ENCODE data around the gene LMF1.
"Not testable (repeated sequence)": the region's sequence is repeated elsewhere in the genome, so short reads cannot be mapped to it uniquely, and the experiment has no call there.

LMF1 gene

DNA sequence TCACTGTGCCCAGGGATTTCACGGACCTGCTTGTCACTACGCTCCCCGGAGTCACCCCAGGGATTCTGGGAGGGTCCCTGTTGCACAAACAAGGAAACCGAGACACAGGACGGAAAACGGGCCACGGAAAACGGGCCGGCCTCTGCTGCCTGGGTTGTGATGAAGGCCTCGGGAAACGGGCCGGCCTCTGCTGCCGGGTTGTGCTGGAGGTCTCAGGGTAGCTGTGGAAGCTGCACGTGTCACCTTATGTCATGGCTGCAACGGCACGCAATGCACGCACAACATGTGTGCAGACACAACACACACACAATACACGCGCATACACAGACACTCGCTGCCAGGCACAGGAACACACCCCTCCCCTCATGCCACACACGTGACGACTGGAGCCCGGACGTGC is 143.3 kb downstream of the LMF1 start:
- TF ChIP-seq POLR2A (IDR thresholded peaks at IDR 0.05; ENCODE audit: low read depth, low read length) (no peak), PAX5 (IDR thresholded peaks at IDR 0.05; ENCODE audit: insufficient read depth, low read length, severe bottlenecking) (no peak), TAF1 (IDR thresholded peaks at IDR 0.05; ENCODE audit: low read depth, low read length) (no peak), POLR2AphosphoS5 (IDR thresholded peaks at IDR 0.05; ENCODE audit: low read depth, low read length) (no peak), POU2F2 (IDR thresholded peaks at IDR 0.05; ENCODE audit: low read depth, low read length) (no peak), SPI1 (IDR thresholded peaks at IDR 0.05; ENCODE audit: low read depth, low read length) (no peak)
- DNase-seq (ENCODE audit: insufficient read length, low spot score), result no peak
- FAIRE-seq, result no peak

- no peak for DNase-seq (ENCODE audit: insufficient read length, low spot score)
- TF ChIP-seq SPI1 (IDR thresholded peaks at IDR 0.05; ENCODE audit: low read depth, low read length) (no peak), POU2F2 (IDR thresholded peaks at IDR 0.05; ENCODE audit: low read depth, low read length) (no peak), TAF1 (IDR thresholded peaks at IDR 0.05; ENCODE audit: low read depth, low read length) (no peak), POLR2A (IDR thresholded peaks at IDR 0.05; ENCODE audit: low read depth, low read length) (no peak), PAX5 (IDR thresholded peaks at IDR 0.05; ENCODE audit: insufficient read depth, low read length, severe bottlenecking) (no peak), POLR2AphosphoS5 (IDR thresholded peaks at IDR 0.05; ENCODE audit: low read depth, low read length) (no peak)
- FAIRE-seq, result no peak
These were observed 145.3 kb downstream of the LMF1 start for GRCh38 chr16:825341-826061.

DNA sequence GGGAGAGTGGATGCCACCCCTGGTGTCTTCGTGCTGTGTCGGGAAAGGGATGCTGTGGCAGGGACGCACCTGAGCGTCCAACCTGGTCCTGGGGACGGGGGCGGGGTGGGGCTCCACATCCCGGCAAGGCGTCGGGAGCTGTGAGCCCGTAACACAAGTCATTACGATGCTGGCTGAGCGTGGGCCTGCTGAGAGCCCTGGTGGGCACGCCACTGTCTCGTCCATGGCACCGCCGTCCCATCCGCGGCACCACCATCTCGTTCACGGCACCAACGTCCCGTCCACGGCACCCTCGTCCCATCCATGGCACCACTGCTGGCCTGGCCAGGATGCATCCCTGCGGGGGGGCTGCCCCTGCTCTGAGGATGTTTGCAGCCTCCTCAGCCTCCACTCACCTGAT is 146.2 kb downstream of the LMF1 start:
- DNase-seq (ENCODE audit: insufficient read length, low spot score) (no peak), FAIRE-seq (no peak)
- TF ChIP-seq POLR2A (IDR thresholded peaks at IDR 0.05; ENCODE audit: low read depth, low read length) (no peak), SPI1 (IDR thresholded peaks at IDR 0.05; ENCODE audit: low read depth, low read length) (no peak), PAX5 (IDR thresholded peaks at IDR 0.05; ENCODE audit: insufficient read depth, low read length, severe bottlenecking) (no peak), POLR2AphosphoS5 (IDR thresholded peaks at IDR 0.05; ENCODE audit: low read depth, low read length) (no peak), TAF1 (IDR thresholded peaks at IDR 0.05; ENCODE audit: low read depth, low read length) (no peak), POU2F2 (IDR thresholded peaks at IDR 0.05; ENCODE audit: low read depth, low read length) (no peak)

DNA sequence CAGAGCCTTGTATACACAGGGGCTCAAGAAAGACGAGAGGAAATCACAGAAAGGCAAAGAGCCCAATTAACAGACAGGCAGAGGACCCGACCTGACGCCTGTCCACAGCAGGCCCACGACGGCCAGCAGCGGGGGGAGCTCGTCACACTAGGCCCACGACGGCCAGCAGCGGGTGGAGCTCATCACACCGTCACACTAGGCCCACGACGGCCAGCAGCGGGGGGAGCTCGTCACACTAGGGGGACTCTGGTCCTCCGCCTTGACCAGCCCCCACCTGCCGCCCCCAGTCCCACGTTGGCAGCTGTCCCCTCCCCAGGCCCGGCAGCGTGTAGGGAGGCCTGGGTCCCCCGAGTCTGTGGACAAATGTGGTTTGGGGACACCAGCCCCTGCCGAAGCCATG is 146.6 kb downstream of the LMF1 start:
- no peak for FAIRE-seq
- no peak for TF ChIP-seq SPI1 (IDR thresholded peaks at IDR 0.05; ENCODE audit: low read depth, low read length)
- no peak for TF ChIP-seq POU2F2 (IDR thresholded peaks at IDR 0.05; ENCODE audit: low read depth, low read length)
- no peak for DNase-seq (ENCODE audit: insufficient read length, low spot score)

DNA sequence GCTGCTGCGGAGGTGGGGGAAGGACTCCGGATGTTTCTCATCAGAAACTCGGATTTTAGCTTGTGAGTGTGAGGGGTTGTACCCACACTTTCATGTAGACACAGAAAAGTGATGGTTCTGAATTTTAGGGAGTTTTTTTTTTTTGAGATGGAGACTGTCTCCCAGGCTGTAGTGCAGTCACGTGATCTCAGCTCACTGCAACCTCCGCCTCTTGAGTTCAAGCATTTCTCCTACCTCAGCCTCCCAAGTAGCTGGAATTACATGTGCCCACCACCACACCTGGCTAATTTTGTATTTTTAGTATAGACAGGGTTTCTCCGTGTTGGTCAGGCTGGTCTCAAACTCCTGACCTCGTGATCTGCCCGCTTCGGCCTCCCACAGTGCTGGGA is 147.9 kb downstream of the LMF1 start:
- no peak for DNase-seq (ENCODE audit: insufficient read length, low spot score)
- no peak for FAIRE-seq
- no peak for TF ChIP-seq SPI1 (IDR thresholded peaks at IDR 0.05; ENCODE audit: low read depth, low read length)
- TF ChIP-seq POU2F2 (IDR thresholded peaks at IDR 0.05; ENCODE audit: low read depth, low read length), result no peak
- no peak for TF ChIP-seq TAF1 (IDR thresholded peaks at IDR 0.05; ENCODE audit: low read depth, low read length)
- TF ChIP-seq POLR2AphosphoS5 (IDR thresholded peaks at IDR 0.05; ENCODE audit: low read depth, low read length), result no peak
- no peak for TF ChIP-seq PAX5 (IDR thresholded peaks at IDR 0.05; ENCODE audit: insufficient read depth, low read length, severe bottlenecking)
- no peak for TF ChIP-seq POLR2A (IDR thresholded peaks at IDR 0.05; ENCODE audit: low read depth, low read length)

- DNase-seq (ENCODE audit: insufficient read length, low spot score) (no peak), FAIRE-seq (no peak)
- no peak for TF ChIP-seq TAF1 (IDR thresholded peaks at IDR 0.05; ENCODE audit: low read depth, low read length)
- TF ChIP-seq POLR2AphosphoS5 (IDR thresholded peaks at IDR 0.05; ENCODE audit: low read depth, low read length), result no peak
- no peak for TF ChIP-seq PAX5 (IDR thresholded peaks at IDR 0.05; ENCODE audit: insufficient read depth, low read length, severe bottlenecking)
- TF ChIP-seq POU2F2 (IDR thresholded peaks at IDR 0.05; ENCODE audit: low read depth, low read length), result no peak
- no peak for TF ChIP-seq POLR2A (IDR thresholded peaks at IDR 0.05; ENCODE audit: low read depth, low read length)
- no peak for TF ChIP-seq SPI1 (IDR thresholded peaks at IDR 0.05; ENCODE audit: low read depth, low read length)
These were observed 148.4 kb downstream of the LMF1 start for GRCh38 chr16:822174-822908.

GRCh38 chr16:821751-822150 is 149.0 kb downstream of the LMF1 start:
- no peak for TF ChIP-seq SPI1 (IDR thresholded peaks at IDR 0.05; ENCODE audit: low read depth, low read length)
- TF ChIP-seq TAF1 (IDR thresholded peaks at IDR 0.05; ENCODE audit: low read depth, low read length), result no peak
- no peak for FAIRE-seq
- no peak for DNase-seq (ENCODE audit: insufficient read length, low spot score)

GRCh38 chr16:820748-821147 is 150.0 kb downstream of the LMF1 start:
- TF ChIP-seq POU2F2 (IDR thresholded peaks at IDR 0.05; ENCODE audit: low read depth, low read length) (no peak), SPI1 (IDR thresholded peaks at IDR 0.05; ENCODE audit: low read depth, low read length) (no peak), POLR2AphosphoS5 (IDR thresholded peaks at IDR 0.05; ENCODE audit: low read depth, low read length) (no peak), TAF1 (IDR thresholded peaks at IDR 0.05; ENCODE audit: low read depth, low read length) (no peak), PAX5 (IDR thresholded peaks at IDR 0.05; ENCODE audit: insufficient read depth, low read length, severe bottlenecking) (no peak), POLR2A (IDR thresholded peaks at IDR 0.05; ENCODE audit: low read depth, low read length) (no peak)
- DNase-seq (ENCODE audit: insufficient read length, low spot score), result no peak
- FAIRE-seq, result no peak

- FAIRE-seq; DNase-seq (ENCODE audit: insufficient read length, low spot score): not testable (repeated sequence)
These were observed 150.8 kb downstream of the LMF1 start for GRCh38 chr16:820044-820408.

GRCh38 chr16:819336-820043 is 151.3 kb downstream of the LMF1 start:
- FAIRE-seq (no peak), DNase-seq (ENCODE audit: insufficient read length, low spot score) (no peak)
- TF ChIP-seq POLR2AphosphoS5 (IDR thresholded peaks at IDR 0.05; ENCODE audit: low read depth, low read length), result no peak

All from GM12891 (cell line).